Right atrium auricular region (tissue), 2 donors: ENCODE data around the gene FER. TPM values are rescaled to one million over a fixed set of nuclear protein-coding genes. Genes with fewer than 3 reads are reported as not detected.

ENCODE experiments used
- DNase-seq: peaks from one replicate; pipeline ENCODE4 v3.0.0-alpha.2; 2019; ENCODE audit warnings: low spot score
- H3K27ac ChIP-seq, 2 donors: fragments of 200-600 bp; sonication (generic); 1 replicate in 1 of 2; 2 replicates in 1 of 2; pipeline ENCODE4 v1.5.1; 2016 to 2019
- H3K27me3 ChIP-seq, 2 donors: fragments of 200-600 bp; sonication (generic); one replicate each; pipeline versions ENCODE4 v1.5.1 to v1.6.0; 2017 to 2019
- H3K36me3 ChIP-seq: fragments of 200-600 bp; sonication (generic); one replicate; pipeline ENCODE4 v1.5.1; 2016
- H3K4me1 ChIP-seq, 2 donors: fragments of 200-600 bp; sonication (generic); one replicate each; pipeline versions ENCODE4 v1.5.1 to v1.6.0; 2017 to 2019
- H3K4me3 ChIP-seq, 2 donors: fragments of 200-600 bp; sonication (generic); 1 replicate in 1 of 2; 2 replicates in 1 of 2; pipeline ENCODE4 v1.5.1; 2017 to 2019; ENCODE audit warnings: mild to moderate bottlenecking in 1 of 2, moderate library complexity in 1 of 2
- H3K9me3 ChIP-seq, 2 donors: fragments of 200-600 bp; sonication (generic); one replicate each; pipeline ENCODE4 v1.5.1; 2019
- CTCF ChIP-seq, 2 donors: fragments of 200-600 bp; sonication (generic); IDR thresholded peaks; one replicate each; pipeline ENCODE4 v1.5.1; 2019; ENCODE audit warnings: antibody characterized with exemption in 2 of 2
- total RNA-seq, 2 donors: library from RNA; depleted of rRNA; stranded (reverse); fragments of >200 nt; gene quantifications; one replicate each; pipeline ENCODE4 v1.1.0, GENCODE V29; 2016

FER gene
- total RNA-seq, 2 donors from 2014 or later: 10.6 to 12.9 TPM

- DNase-seq: no peak
- no peaks in the 10 kb centered on the region for H3K27me3 ChIP-seq
- no peaks in the 10 kb centered on the region for H3K36me3 ChIP-seq
- no peak overlapping the region for H3K4me3 ChIP-seq
- H3K4me1 ChIP-seq: no peaks in the 10 kb centered on the region
- H3K27ac ChIP-seq: no peak overlapping the region
- H3K9me3 ChIP-seq: no peaks in the 10 kb centered on the region
- TF ChIP-seq CTCF (IDR thresholded peaks at IDR 0.05): no peak
These were observed 49.7 kb downstream of the FER start for GRCh38 chr5:108797396-108797795.

GRCh38 chr5:108797986-108798385 is 50.3 kb downstream of the FER start:
- no peaks in the 10 kb centered on the region for H3K36me3 ChIP-seq
- H3K27ac ChIP-seq: no peak overlapping the region
- no peak overlapping the region for H3K4me3 ChIP-seq
- H3K9me3 ChIP-seq: no peaks in the 10 kb centered on the region
- no peak for TF ChIP-seq CTCF (IDR thresholded peaks at IDR 0.05)
- H3K27me3 ChIP-seq: no peaks in the 10 kb centered on the region
- H3K4me1 ChIP-seq: no peaks in the 10 kb centered on the region
- DNase-seq: no peak

GRCh38 chr5:108798513-108799265 is 51.0 kb downstream of the FER start:
- no peak for DNase-seq
- H3K27me3 ChIP-seq: no peaks in the 10 kb centered on the region
- no peak for TF ChIP-seq CTCF (IDR thresholded peaks at IDR 0.05)
- peaks cover 0 to 4% of the 10 kb centered on the region in 2 donors for H3K9me3 ChIP-seq
- no peak overlapping the region for H3K27ac ChIP-seq
- no peak overlapping the region for H3K4me3 ChIP-seq
- no peaks in the 10 kb centered on the region for H3K4me1 ChIP-seq
- no peaks in the 10 kb centered on the region for H3K36me3 ChIP-seq

- no peak for TF ChIP-seq CTCF (IDR thresholded peaks at IDR 0.05)
- Histone ChIP-seq H3K4me3 (no peak overlapping the region), H3K4me1 (no peaks in the 10 kb centered on the region), H3K27ac (no peak overlapping the region), H3K27me3 (no peaks in the 10 kb centered on the region), H3K9me3 (peaks cover 0 to 12% of the 10 kb centered on the region in 2 donors), H3K36me3 (no peaks in the 10 kb centered on the region)
- no peak for DNase-seq
These were observed 53.6 kb downstream of the FER start for GRCh38 chr5:108801301-108801700.

GRCh38 chr5:108801776-108802175 is 54.1 kb downstream of the FER start:
- Histone ChIP-seq H3K9me3 (peaks cover 0 to 12% of the 10 kb centered on the region in 2 donors), H3K27me3 (no peaks in the 10 kb centered on the region), H3K4me1 (no peaks in the 10 kb centered on the region), H3K36me3 (no peaks in the 10 kb centered on the region), H3K4me3 (no peak overlapping the region), H3K27ac (no peak overlapping the region)
- no peak for DNase-seq
- no peak for TF ChIP-seq CTCF (IDR thresholded peaks at IDR 0.05)

GRCh38 chr5:108810717-108811116 is 63.0 kb downstream of the FER start:
- Histone ChIP-seq H3K4me3 (no peak overlapping the region), H3K27ac (no peak overlapping the region), H3K27me3 (no peaks in the 10 kb centered on the region), H3K36me3 (no peaks in the 10 kb centered on the region), H3K9me3 (no peaks in the 10 kb centered on the region), H3K4me1 (peaks cover 0 to 4% of the 10 kb centered on the region in 2 donors)
- no peak for TF ChIP-seq CTCF (IDR thresholded peaks at IDR 0.05)
- DNase-seq: no peak
